Middle frontal gyrus (tissue), 1 donor: ENCODE measurements around the gene ZNF385B.
"Not testable (repeated sequence)": the region's sequence is repeated elsewhere in the genome, so short reads cannot be mapped to it uniquely, and the experiment has no call there.

ENCODE experiments used
- DNase-seq: peaks from one replicate; pipeline ENCODE4 v3.0.0-alpha.2; 2015; ENCODE audit warnings: low spot score; ENCODE audit errors: extremely low spot score

The ZNF385B gene

DNA sequence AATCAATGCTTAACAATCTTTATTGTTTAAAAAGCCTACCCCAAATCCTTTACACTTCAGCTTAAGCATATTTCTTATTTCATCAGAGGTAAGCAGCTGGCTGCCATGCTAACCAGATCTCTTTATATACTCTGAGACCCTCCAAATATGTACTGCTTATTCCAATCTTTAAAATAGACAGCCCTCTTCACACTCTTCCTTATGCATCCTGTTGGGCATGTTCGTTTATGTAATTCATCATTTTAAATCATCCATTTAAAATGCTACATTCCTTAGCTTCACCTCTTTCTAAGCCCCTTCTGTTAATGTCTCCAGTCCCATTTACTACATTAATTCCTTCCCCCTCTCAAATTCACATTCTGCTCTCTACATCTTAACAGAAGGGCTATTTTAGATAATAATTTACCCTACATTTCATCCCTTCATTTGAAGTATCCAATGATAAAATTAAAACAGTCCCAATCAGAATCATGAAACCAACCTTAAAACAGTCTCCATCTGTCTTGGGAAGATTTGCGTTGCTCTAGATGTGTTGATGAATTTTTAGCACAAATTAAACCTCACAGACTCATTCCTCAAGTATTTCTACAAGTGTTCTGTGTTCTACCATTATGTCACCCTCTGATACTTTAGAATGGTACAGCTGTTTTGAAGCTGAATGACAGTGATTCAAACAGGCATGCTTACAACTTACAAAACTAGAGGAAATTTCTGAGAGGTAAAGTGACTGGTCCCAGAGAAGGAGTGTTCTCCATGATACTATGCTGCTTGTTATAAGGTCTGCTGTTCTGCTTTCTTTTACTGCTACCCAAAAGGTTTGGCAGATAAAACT is 59.1 kb downstream of the ZNF385B start:
- no peak for DNase-seq

DNA sequence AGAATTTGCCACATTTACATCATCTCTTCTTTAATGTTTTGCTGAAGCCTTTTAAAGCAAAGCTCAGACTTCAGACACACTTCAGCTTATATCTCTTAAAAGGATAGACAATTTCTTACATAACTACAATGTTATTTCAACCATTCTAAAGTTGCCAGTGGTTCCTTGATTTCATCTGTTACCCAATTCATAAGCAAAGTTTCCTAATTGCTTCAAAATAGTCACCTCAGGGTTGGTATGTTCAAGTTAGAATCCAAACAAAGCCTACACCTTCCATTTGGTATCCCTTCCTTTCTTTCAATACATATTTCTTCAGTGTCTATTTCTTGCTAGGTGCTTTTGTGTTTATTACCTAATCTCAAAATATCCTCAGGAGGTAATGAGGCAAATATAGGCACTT is 60.6 kb downstream of the ZNF385B start:
- DNase-seq, result no peak

DNA sequence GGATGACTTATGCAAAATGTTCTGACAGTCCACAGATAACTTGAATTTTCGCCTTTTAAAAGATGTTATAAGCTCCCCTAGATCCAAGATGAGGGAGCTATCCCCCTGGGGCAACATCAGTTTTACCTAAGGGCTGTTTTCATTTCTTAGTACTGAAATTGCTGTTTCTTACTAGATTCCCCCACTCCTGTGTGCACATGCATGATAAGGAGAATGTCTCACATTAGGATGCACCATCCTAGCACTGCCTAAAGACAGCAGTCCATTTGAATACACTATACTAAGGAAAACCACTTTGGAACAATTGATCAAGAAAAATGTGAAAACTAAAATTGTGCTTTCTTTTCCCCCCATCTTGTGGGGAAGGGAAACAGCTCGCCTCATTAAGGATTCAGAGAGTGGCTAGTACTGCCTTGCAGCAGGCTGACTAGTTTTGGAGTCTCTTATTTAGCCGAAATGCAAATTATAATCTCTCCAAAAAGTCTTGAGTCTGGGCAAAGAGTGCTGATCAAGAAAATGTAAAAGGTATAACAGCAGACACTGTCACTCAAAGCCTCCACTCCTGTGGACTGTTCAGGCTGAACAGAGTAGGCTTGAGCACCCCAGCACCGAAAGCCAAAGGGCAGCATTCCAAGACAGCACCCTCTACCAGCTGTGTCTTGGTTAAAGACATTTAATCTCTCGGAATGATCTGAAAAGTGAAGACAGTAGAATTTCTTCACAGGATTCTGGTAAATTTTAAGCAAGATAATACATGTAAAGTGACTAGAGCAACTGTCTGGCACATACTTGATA is 65.0 kb downstream of the ZNF385B start:
- DNase-seq, result no peak

DNA sequence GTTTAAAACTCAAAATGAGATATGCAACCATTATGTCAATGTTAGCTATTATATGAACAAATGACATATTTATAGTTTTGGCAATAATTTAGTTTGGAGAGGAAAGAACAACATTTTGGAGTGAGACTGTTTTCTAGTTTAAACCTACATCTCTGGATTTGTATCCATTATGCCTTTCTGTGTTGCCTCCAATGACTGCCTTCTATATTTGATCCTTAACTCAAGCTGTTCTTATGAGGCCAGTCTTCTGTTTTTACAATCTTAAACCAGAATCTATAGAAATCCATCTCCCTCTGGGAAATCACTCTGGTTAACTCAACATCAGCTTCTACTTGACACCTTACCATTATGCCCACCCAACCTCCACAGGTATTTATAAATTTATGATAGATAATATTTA is 67.5 kb downstream of the ZNF385B start:
- DNase-seq, result no peak

- no peak for DNase-seq
Measured at GRCh38 chr2:179793238-179793637, 68.2 kb downstream of the ZNF385B start.

DNA sequence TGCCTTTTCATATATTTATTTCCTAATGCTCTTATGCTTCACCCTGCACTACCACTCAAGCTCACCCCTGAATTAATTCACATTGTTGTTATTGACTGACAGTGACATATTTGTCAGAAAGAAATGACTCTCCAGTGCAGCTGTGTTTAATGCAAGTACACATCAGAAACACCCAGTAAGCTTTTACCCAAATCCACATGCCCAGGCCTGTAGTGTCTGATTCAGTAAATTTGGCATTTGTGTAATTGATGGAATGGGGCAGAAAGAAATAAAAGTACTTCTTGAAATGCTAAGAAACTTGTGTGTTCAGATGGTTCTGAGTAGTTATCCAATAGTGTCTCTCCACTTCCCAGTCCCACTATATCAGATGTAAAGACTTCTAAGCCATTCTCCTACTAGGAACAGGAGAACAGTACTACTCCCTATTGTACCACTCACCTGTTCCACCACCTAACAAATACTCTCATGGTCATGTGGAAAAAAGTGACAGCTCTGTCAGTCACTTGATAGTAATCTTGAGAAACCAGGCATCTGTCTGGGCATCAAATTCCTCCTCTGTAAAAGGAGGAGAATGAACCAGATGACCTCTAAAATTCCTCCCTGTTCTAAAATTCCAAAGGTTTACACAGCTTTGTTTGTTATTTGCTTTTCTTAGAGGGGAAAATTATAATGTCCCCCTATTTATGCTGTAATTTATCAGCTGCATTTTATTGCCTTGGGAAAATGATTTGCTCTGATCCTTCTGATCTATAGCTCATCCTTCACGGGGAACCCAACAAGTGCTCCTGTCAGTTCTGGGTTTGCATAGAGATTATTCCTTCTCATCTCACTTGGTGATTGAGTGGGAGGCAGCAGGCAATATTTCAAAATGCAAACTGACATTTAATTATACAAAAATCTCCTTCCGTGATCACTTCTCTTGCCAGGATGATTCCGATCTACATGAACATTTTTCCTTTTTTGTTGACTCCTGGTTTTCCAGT is 70.9 kb downstream of the ZNF385B start:
- no peak for DNase-seq

DNA sequence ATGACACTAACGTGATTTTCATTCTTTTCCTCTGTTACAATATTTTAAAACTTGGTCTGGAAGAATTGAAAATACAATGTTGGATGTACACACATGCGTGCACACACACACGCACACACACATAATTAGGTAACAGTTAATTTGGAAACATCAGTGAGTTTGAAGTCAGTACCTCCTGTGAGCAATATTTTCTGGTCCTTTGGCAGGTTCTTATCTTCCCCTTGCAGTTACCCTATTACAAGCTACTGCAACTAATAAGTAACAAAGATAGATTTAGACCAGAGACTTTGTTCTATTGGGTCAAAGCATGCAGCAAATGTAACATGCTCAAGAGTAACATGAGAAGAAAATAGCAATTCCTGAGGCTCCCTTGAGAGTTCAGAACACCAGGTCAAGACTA is 73.3 kb downstream of the ZNF385B start:
- DNase-seq, result no peak

GRCh38 chr2:179787601-179788000 is 73.8 kb downstream of the ZNF385B start:
- no peak for DNase-seq

- no peak for DNase-seq
Measured at GRCh38 chr2:179785902-179786301, 75.5 kb downstream of the ZNF385B start.

DNA sequence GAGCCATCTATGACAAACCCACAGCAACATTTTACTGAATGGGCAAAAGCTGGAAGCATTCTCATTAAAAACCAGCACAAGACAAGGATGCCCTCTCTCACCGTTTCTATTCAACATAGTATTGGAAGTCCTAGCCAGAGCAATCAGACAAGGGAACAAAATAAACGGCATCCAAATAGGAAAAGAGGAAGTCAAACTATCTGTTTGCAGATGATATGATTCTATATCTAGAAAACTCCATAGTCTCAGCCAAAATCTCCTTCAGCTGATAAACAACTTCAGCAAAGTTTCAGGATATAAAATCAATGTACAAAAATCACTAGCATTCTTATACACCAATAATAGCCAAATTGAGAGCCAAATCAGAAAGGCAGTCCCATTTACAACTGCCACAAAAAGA is 79.1 kb downstream of the ZNF385B start:
- DNase-seq, result not testable (repeated sequence)

DNA sequence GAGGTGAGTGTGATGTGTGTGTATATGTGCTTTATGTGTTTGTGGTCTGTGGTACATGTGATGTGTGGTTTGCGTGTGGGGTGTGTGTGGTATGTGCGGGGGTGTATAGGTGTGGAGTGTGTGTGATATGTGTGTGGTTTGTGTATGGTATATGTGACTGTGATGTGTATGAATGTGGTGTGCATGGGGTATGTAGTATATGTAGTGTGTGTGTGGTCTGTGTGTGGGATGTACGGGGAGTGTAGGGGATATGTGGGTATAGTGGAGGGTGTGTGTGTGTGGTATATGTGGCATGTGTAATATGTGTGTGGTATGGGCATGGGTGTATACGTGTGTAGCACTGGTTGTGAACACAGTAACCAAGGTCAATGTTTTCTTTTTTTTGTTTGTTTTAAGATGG is 87.4 kb downstream of the ZNF385B start:
- no peak for DNase-seq

GRCh38 chr2:179772346-179772745 is 89.1 kb downstream of the ZNF385B start:
- no peak for DNase-seq

- DNase-seq, result no peak
Measured at GRCh38 chr2:179771791-179772190, 89.6 kb downstream of the ZNF385B start.

DNA sequence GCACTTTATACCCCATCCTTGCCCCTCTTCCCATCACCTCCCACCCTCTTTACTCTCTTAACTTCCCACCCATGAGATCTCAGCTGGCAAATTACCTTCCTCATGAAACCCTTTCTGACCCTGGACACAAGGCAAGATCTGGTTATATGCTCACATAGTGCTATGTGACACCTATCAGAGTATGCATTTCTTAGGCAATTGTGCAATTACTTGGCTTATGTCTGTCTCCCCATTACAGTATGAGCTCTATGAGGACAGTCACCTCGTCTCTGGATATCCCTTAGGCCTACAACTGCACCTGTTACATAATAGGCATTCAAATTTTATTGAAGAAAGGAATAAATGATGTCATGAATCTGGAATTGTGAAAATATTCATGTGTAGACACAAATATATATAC is 91.4 kb downstream of the ZNF385B start:
- no peak for DNase-seq

GRCh38 chr2:179769323-179769722 is 92.1 kb downstream of the ZNF385B start:
- DNase-seq, result no peak

DNA sequence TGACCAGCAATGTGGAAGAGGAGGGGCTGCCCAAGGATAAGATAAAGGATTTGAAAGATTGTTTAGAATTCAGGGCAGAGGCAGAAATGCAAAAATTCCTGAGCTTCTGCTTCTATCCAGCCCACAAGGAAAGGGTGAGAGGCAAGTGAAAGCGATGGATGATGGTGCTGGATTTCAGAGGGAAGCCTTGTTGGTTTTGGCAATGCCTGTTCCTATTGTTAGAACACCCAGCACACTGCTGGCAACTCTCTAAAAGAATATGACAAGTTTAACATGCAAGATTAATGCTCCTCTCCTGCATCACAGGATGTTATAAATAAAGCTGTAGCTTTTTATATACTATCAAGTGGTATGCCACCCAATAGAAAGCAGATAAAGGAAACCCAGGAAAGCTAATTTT is 92.6 kb downstream of the ZNF385B start:
- peak; percentile 27 for DNase-seq

DNA sequence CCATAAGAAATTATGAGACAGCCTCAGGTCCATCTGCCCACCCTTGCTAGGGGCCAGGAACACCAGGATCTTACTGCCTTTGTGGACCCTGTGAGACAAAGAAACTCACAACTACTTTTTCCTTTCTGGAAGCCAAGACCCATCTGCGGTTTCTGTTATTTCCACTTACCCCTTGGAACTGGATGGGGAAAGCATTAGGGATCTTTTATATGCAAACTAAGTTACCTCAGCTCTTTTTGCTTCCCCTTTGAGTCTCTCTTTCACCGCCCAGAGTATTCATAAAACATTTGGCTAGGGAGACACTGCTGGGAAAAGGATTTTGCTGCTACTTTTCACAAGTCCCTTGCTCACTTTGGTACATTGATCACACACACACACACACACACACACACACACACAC is 95.7 kb downstream of the ZNF385B start:
- no peak for DNase-seq

DNA sequence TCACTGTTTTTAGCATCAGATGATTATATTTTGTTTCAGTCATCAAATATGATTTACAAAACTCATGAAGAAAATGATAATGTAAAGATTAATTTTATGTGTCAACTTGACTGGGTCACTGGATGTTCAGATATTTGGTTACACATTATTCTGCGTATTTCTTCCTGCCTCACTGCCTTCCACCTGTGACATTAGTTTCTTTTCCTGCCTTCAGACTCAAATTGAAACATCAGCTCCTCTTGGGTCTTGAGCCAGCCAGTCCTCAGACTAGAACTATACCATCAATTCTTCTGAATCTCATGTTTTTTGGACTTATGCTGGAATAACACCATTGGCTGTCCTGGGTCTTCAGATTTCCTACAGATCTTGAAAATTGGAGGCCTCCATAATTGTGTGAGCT is 96.7 kb downstream of the ZNF385B start:
- no peak for DNase-seq

DNA sequence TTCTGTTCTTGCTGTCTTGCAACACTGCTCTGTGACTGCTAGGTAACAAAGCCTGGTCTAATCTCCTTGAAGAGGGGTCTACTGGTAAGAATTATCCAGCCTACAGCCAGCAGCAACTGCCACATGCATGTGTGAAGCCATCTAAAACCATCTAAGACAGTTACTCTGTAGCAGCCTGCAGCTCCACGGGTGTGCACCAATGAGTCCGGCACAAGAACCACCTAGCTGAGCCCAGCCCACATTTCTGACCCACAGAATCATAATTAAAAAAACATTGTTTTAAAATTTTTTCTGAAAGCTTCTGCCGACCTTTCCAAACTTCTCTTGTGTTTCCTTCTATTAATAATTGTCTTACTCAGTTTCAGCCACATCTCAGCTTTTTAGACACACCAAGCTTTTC is 102.8 kb downstream of the ZNF385B start:
- DNase-seq, result no peak

GRCh38 chr2:179751163-179751809 is 110.1 kb downstream of the ZNF385B start:
- no peak for DNase-seq

DNA sequence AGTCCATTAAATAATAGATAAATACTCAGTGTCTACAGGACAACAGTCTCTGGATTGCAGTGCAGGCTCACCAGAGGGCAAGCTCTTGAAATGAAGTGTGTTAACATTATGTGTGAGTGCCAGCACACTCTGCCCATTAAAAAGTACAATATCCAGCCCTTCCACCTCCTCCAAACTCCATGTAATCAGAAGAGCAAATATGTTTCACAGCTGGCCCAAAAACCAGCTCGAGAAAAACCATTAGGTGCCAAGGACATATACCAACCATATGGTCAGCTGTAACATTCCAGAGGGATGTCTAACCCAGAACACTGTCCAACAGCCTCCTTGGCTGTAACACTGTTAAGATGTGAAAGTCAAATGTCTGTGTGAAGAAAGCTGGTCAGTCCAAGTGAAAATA is 112.2 kb downstream of the ZNF385B start:
- no peak for DNase-seq
